ENCODE data around the gene RHEX.

The RHEX gene

DNA sequence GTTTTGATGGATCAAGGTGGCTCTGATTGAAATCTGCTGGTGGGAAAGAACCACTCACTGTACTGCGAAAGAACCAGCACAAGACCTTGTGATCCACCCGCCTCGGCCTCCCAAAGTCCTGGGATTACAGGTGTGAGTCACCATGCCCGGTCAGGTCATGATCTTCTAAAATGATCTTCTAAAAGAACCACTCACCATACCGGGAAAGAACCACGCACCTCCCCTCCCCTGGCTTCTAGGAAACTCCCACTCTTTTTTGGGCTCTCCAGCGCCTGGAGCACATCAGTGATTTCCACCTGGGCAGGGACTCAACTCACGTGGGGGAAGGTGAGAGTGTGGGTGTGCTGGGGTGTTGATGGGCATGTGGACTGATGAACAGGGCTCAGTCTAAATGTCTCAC, 41.9 kb upstream of the RHEX start:
- DNase-seq (ENCODE audit: low spot score) = no peak
- TF ChIP-seq, protein P1, sequence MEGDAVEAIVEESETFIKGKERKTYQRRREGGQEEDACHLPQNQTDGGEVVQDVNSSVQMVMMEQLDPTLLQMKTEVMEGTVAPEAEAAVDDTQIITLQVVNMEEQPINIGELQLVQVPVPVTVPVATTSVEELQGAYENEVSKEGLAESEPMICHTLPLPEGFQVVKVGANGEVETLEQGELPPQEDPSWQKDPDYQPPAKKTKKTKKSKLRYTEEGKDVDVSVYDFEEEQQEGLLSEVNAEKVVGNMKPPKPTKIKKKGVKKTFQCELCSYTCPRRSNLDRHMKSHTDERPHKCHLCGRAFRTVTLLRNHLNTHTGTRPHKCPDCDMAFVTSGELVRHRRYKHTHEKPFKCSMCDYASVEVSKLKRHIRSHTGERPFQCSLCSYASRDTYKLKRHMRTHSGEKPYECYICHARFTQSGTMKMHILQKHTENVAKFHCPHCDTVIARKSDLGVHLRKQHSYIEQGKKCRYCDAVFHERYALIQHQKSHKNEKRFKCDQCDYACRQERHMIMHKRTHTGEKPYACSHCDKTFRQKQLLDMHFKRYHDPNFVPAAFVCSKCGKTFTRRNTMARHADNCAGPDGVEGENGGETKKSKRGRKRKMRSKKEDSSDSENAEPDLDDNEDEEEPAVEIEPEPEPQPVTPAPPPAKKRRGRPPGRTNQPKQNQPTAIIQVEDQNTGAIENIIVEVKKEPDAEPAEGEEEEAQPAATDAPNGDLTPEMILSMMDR (IDR thresholded peaks at IDR 0.05; ENCODE audit: extremely low read depth, missing control alignments) = no peak

DNA sequence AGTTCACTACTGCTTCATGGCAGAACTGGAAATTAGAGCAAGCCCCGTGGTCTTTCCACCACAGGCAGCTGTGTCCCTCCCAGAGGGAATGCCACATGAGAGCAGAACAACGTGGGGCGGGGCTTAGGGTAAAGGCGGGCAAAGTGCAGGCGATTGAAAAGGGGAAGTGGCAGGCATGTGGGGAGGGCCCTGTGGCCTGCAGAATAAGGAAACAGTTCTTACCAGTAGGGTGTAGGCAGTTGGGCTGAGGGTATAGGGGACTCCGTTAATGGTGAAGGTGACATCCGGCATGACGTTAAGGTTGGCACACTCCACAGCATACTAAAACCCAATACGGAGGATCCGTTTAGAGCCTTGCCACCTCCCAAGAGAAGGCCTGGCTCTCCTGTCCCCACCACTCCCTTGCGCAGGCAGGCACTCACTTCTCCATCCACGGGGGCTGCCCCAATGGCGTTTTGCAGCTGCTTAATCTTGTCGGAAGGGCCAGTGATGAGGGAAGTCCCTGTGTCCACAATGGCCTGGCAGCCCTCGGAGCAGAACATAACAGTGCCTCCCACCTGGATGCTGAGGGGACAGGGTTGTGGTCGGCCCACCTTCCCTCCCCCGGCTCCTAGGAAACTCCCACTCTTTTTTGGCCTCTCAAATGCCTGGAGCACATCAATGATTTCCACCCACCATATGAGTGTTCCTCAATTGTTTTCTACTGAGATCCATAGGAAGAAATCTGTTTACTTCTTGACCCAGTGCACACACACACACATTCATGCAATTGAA, 40.7 kb upstream of the RHEX start:
- TF ChIP-seq, protein P1 (IDR thresholded peaks at IDR 0.05; ENCODE audit: extremely low read depth, missing control alignments) = no peak
- DNase-seq (ENCODE audit: low spot score) = peak; percentile 50

GRCh38 chr1:206013026-206013795, 39.8 kb upstream of the RHEX start:
- TF ChIP-seq, protein P1 (IDR thresholded peaks at IDR 0.05; ENCODE audit: extremely low read depth, missing control alignments) = no peak
- no peak for DNase-seq (ENCODE audit: low spot score)

DNA sequence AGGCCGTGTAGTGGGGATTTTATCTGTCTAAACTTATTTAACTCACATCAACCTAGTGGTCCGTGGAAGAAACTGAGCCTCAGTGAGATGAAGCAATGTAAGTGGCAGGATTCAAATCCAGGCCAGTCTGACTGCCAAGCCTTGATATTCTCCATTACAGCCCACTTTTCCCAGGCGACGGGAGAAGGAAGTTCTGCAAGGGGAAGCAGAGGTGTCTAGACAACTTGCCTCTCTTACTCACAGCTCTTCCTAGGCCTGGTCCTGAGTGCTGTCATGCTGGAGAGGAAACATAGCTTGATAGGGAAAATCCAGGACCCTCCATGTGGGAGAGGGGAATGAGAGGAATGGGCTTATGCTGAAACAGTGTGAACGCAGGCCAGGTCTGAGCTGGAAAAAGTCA, 38.4 kb upstream of the RHEX start:
- TF ChIP-seq, protein P1 (IDR thresholded peaks at IDR 0.05; ENCODE audit: extremely low read depth, missing control alignments) = no peak
- DNase-seq (ENCODE audit: low spot score) = no peak

- DNase-seq (ENCODE audit: low spot score) = no peak
- TF ChIP-seq, protein P1 (IDR thresholded peaks at IDR 0.05; ENCODE audit: extremely low read depth, missing control alignments) = no peak
These were observed 37.9 kb upstream of the RHEX start for GRCh38 chr1:206015071-206015470.

DNA sequence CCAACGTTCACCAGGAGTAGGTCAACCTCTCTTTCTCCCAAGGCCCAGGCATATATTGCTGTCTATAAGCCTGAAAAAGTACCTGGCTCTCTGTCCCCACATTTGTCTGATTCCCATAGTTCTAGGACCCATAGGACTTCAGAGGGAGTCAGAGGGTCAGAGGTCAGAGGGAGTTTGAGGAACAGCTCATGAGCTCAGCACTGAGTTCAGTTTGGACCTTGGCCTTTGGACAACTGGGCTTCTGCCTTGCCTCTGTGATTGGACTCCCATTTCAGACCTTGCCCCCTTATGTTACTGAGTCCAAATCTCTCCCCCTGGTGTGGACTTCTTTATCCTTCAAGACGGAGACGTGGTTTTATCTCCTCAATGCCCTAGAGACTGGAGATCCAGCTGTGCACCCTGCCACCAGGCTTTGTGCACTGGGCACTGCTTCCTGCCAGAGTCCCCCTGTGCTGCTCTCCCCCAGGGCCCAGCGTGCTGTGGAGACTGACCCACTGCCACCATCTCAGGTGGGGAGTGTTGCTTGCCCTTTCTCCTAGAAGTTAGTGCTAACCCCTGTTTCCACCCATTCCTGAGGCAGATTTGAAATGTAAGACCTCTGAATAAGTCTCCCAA, 32.5 kb upstream of the RHEX start:
- TF ChIP-seq, protein P1 (IDR thresholded peaks at IDR 0.05; ENCODE audit: extremely low read depth, missing control alignments) = no peak
- DNase-seq (ENCODE audit: low spot score) = no peak

Data from GM20000 (cell line).